H1 (cell line): ENCODE results near the gene CC2D2A. TPM values are rescaled to one million over a fixed set of nuclear protein-coding genes. Genes with fewer than 3 reads are reported as not detected.
A peak's percentile ranks its signal among the peaks of the same experiment; 100 is the strongest.

Experiments used
- CTCF ChIA-PET: fragments of 300-600 bp; sonication (Branson Sonifier 250); formaldehyde crosslinking; loops from one replicate; lab custom pipeline; 2021; ENCODE audit not compliant: partially characterized antibody; lab: Charles Lee
- POLR2A ChIA-PET: fragments of 300-600 bp; sonication (Branson Sonifier 250); formaldehyde crosslinking; loops from one replicate; lab custom pipeline; 2021; ENCODE audit warnings: inconsistent platforms; ENCODE audit not compliant: partially characterized antibody; lab: Charles Lee
- DNase-seq, 2 experiments: peaks; one replicate each; pipeline versions ENCODE4 v3.0.0 to v3.0.0-alpha.2; 2010 to 2022; ENCODE audit warnings: low spot score in 2 of 2, low read depth in 1 of 2, mixed read lengths in 1 of 2
- FAIRE-seq: peaks from 2 replicates; lab custom pipeline; 2011; peaks lifted over from hg19 to GRCh38; lab: Jason Lieb, UNC
- H2AFZ ChIP-seq: 2 replicates; pipeline ENCODE4 v1.8.1; 2012; ENCODE audit warnings: low read length, inconsistent platforms
- H2AK5ac ChIP-seq: 2 replicates; pipeline ENCODE4 v1.6.1; 2013; ENCODE audit warnings: low read depth, low read length
- H2BK120ac ChIP-seq: replicated peaks from 2 replicates; pipeline ENCODE3; 2013; ENCODE audit warnings: low read depth, low read length, inconsistent platforms
- H2BK12ac ChIP-seq: 2 replicates; pipeline ENCODE4 v1.6.1; 2013; ENCODE audit warnings: low read depth, low read length
- H2BK15ac ChIP-seq: 2 replicates; pipeline ENCODE4 v1.6.1; 2013; ENCODE audit warnings: low read length
- H2BK20ac ChIP-seq: 2 replicates; pipeline ENCODE4 v1.6.1; 2013; ENCODE audit warnings: low read length
- H2BK5ac ChIP-seq: 2 replicates; pipeline ENCODE4 v1.6.1; 2013; ENCODE audit warnings: low read depth, low read length
- H3K14ac ChIP-seq: 2 replicates; pipeline ENCODE4 v1.6.1; 2013; ENCODE audit warnings: inconsistent platforms; ENCODE audit not compliant: insufficient read length
- H3K18ac ChIP-seq: 2 replicates; pipeline ENCODE4 v1.6.1; 2013; ENCODE audit warnings: low read length; ENCODE audit errors: extremely low read depth
- H3K23ac ChIP-seq: 2 replicates; pipeline ENCODE4 v1.6.1; 2013; ENCODE audit warnings: inconsistent platforms; ENCODE audit not compliant: insufficient read length
- H3K23me2 ChIP-seq: 2 replicates; pipeline ENCODE4 v1.6.1; 2013; ENCODE audit warnings: low read depth, low read length
- H3K27ac ChIP-seq: 2 replicates; pipeline ENCODE4 v1.6.1; 2011; ENCODE audit warnings: low read depth, low read length, inconsistent platforms
- H3K27me3 ChIP-seq, 4 experiments: replicated peaks in 1 of 4; 1 replicate in 1 of 4; 2 replicates in 3 of 4; pipeline versions ENCODE4 v1.6.1 to v1.8.1; 2011 to 2013; ENCODE audit warnings: low read length in 3 of 4, mild to moderate bottlenecking in 3 of 4, inconsistent platforms in 2 of 4, mixed read lengths in 2 of 4, moderate library complexity in 1 of 4; ENCODE audit not compliant: control insufficient read depth in 3 of 4, insufficient read depth in 3 of 4; ENCODE audit errors: extremely low read depth in 1 of 4
- H3K36me3 ChIP-seq, 4 experiments: 2 replicates each; pipeline versions ENCODE4 v1.6.1 to v1.8.1; 2011 to 2013; ENCODE audit warnings: mild to moderate bottlenecking in 4 of 4, low read length in 3 of 4, moderate library complexity in 2 of 4, control low read depth in 1 of 4, inconsistent platforms in 1 of 4; ENCODE audit not compliant: insufficient read depth in 4 of 4, control insufficient read depth in 2 of 4
- H3K4ac ChIP-seq: replicated peaks from 2 replicates; pipeline ENCODE3; 2013; ENCODE audit warnings: low read length, low read depth, mixed read lengths, inconsistent platforms; ENCODE audit not compliant: insufficient read length
- H3K4me1 ChIP-seq, 4 experiments: replicated peaks in 1 of 4; 1 replicate in 1 of 4; 2 replicates in 3 of 4; pipeline versions ENCODE4 v1.6.1 to v1.8.1; 2011 to 2013; ENCODE audit warnings: low read length in 3 of 4, inconsistent platforms in 2 of 4, mixed read lengths in 1 of 4; ENCODE audit not compliant: insufficient read depth in 4 of 4, control insufficient read depth in 3 of 4
- H3K4me2 ChIP-seq, 2 experiments: 2 replicates each; pipeline versions ENCODE4 v1.6.1 to v1.8.1; 2011 to 2013; ENCODE audit warnings: low read depth in 2 of 2, low read length in 2 of 2, control low read depth in 1 of 2, inconsistent platforms in 1 of 2, mild to moderate bottlenecking in 1 of 2; ENCODE audit not compliant: insufficient read depth in 1 of 2
- H3K4me3 ChIP-seq, 4 experiments: fragments of 200-600, 300-600 bp in 1 of 4; sonication (generic), shearing (Covaris generic), sonication (Bioruptor Twin) in 1 of 4; 2 replicates each; pipeline versions ENCODE4 v1.5.1 to v1.8.1; 2011 to 2016; ENCODE audit warnings: low read length in 4 of 4, low read depth in 3 of 4, control low read depth in 2 of 4, inconsistent platforms in 2 of 4, mild to moderate bottlenecking in 2 of 4, mixed read lengths in 1 of 4, moderate library complexity in 1 of 4; ENCODE audit not compliant: insufficient read depth in 2 of 4; ENCODE audit errors: extremely low read depth in 1 of 4
- H3K56ac ChIP-seq: replicated peaks from 2 replicates; pipeline ENCODE3; 2013; ENCODE audit warnings: low read depth, mild to moderate bottlenecking, mixed read lengths, low read length, inconsistent platforms; ENCODE audit not compliant: insufficient read length
- H3K79me1 ChIP-seq: 2 replicates; pipeline ENCODE4 v1.6.1; 2013; ENCODE audit warnings: low read depth, low read length, control low read depth
- H3K79me2 ChIP-seq, 2 experiments: 2 replicates each; pipeline versions ENCODE4 v1.6.1 to v1.8.1; 2012 to 2013; ENCODE audit warnings: low read length in 2 of 2, mild to moderate bottlenecking in 2 of 2, inconsistent platforms in 1 of 2; ENCODE audit not compliant: insufficient read depth in 2 of 2, control insufficient read depth in 1 of 2
- H3K9ac ChIP-seq, 4 experiments: replicated peaks in 1 of 4; 1 replicate in 1 of 4; 2 replicates in 3 of 4; pipeline versions ENCODE4 v1.6.1 to v1.8.1; 2011 to 2013; ENCODE audit warnings: low read depth in 3 of 4, low read length in 3 of 4, control low read depth in 2 of 4, mild to moderate bottlenecking in 2 of 4, moderate library complexity in 2 of 4, inconsistent platforms in 1 of 4; ENCODE audit errors: extremely low read depth in 1 of 4
- H3K9me3 ChIP-seq, 2 experiments: 2 replicates each; pipeline versions ENCODE4 v1.6.1 to v1.8.1; 2012 to 2013; ENCODE audit warnings: mild to moderate bottlenecking in 2 of 2, moderate library complexity in 2 of 2, control low read depth in 1 of 2, inconsistent platforms in 1 of 2, low read depth in 1 of 2, low read length in 1 of 2, mixed read lengths in 1 of 2; ENCODE audit not compliant: insufficient read depth in 2 of 2
- H4K20me1 ChIP-seq, 2 experiments: replicated peaks in 1 of 2; 2 replicates each; pipeline versions ENCODE3 to v1.8.1; 2011 to 2013; ENCODE audit warnings: inconsistent platforms in 2 of 2, low read length in 2 of 2, mild to moderate bottlenecking in 1 of 2; ENCODE audit not compliant: insufficient read depth in 2 of 2, control insufficient read depth in 1 of 2
- H4K5ac ChIP-seq: 2 replicates; pipeline ENCODE4 v1.6.1; 2013; ENCODE audit warnings: low read length, low read depth, mixed read lengths, inconsistent platforms; ENCODE audit not compliant: insufficient read length
- H4K8ac ChIP-seq: 2 replicates; pipeline ENCODE4 v1.8.0; 2013; ENCODE audit warnings: mild to moderate bottlenecking, moderate library complexity, low read length, inconsistent platforms; ENCODE audit not compliant: insufficient read depth; ENCODE audit errors: extremely low read depth
- H4K91ac ChIP-seq: replicated peaks from 2 replicates; pipeline ENCODE3; 2013; ENCODE audit warnings: low read length, mixed read lengths, inconsistent platforms; ENCODE audit not compliant: insufficient read length
- ASH2L ChIP-seq: fragments of 200-600, 300-600 bp; sonication (generic); IDR thresholded peaks from one replicate; pipeline ENCODE4 v1.7.1; 2017; ENCODE audit warnings: low read length
- CBX8 ChIP-seq: fragments of 300-800, 300-1000 bp; sonication (generic); IDR thresholded peaks from 2 replicates; pipeline ENCODE4 v1.7.1; 2016; ENCODE audit warnings: low read depth, low read length, borderline replicate concordance
- CEBPB ChIP-seq: IDR thresholded peaks from 2 replicates; pipeline ENCODE4 v1.6.1; 2012; ENCODE audit warnings: low read depth, low read length
- CHD1 ChIP-seq: IDR thresholded peaks from 2 replicates; pipeline ENCODE4 v1.6.1; 2012; ENCODE audit warnings: low read depth, low read length, improper control_type of control experiment
- CREB1 ChIP-seq: IDR thresholded peaks from 2 replicates; pipeline ENCODE4 v1.6.1; 2012; ENCODE audit warnings: inconsistent platforms
- EGR1 ChIP-seq: IDR thresholded peaks from 2 replicates; pipeline ENCODE4 v1.6.1; 2011; ENCODE audit warnings: low read depth, low read length, borderline replicate concordance
- FOSL1 ChIP-seq: IDR thresholded peaks from 2 replicates; pipeline ENCODE4 v1.6.1; 2011; ENCODE audit warnings: mild to moderate bottlenecking, low read depth, low read length, moderate library complexity; ENCODE audit not compliant: insufficient read depth
- HDAC6 ChIP-seq: IDR thresholded peaks from one replicate; pipeline ENCODE4 v1.7.1; 2012; ENCODE audit warnings: low read depth, mild to moderate bottlenecking, inconsistent platforms, low read length, moderate library complexity
- KDM4A ChIP-seq: IDR thresholded peaks from one replicate; pipeline ENCODE4 v1.7.1; 2012; ENCODE audit warnings: low read depth, mild to moderate bottlenecking, moderate library complexity, low read length, inconsistent platforms; ENCODE audit not compliant: severe bottlenecking
- POLR2A ChIP-seq, 2 experiments: IDR thresholded peaks; 1 replicate in 1 of 2; 2 replicates in 1 of 2; pipeline ENCODE4 v1.6.1; 2011; ENCODE audit warnings: low read depth in 2 of 2, low read length in 2 of 2, mild to moderate bottlenecking in 2 of 2; ENCODE audit errors: control extremely low read depth in 1 of 2
- RAD21 ChIP-seq, 2 experiments: IDR thresholded peaks in 1 of 2; conservative IDR thresholded peaks in 1 of 2; 2 replicates each; pipeline ENCODE4 v1.6.1; 2011; ENCODE audit warnings: low read depth in 2 of 2, low read length in 2 of 2, improper control_type of control experiment in 1 of 2, inconsistent platforms in 1 of 2, mild to moderate bottlenecking in 1 of 2, moderate library complexity in 1 of 2
- RFX5 ChIP-seq: IDR thresholded peaks from 2 replicates; pipeline ENCODE4 v1.6.1; 2011; ENCODE audit warnings: low read depth, low read length, improper control_type of control experiment, borderline replicate concordance
- SAP30 ChIP-seq: fragments of 300-600 bp; sonication (generic); IDR thresholded peaks from 2 replicates; pipeline ENCODE4 v1.7.1; 2012; ENCODE audit warnings: low read length, moderate library complexity, mild to moderate bottlenecking, inconsistent platforms; ENCODE audit not compliant: insufficient read depth, insufficient replicate concordance
- SP1 ChIP-seq: IDR thresholded peaks from 2 replicates; pipeline ENCODE4 v1.6.1; 2011; ENCODE audit warnings: low read depth, low read length
- TEAD4 ChIP-seq: IDR thresholded peaks from 2 replicates; pipeline ENCODE4 v1.6.1; 2012; ENCODE audit warnings: low read depth, low read length, inconsistent platforms, mixed read lengths
- ZNF274 ChIP-seq: IDR thresholded peaks from 2 replicates; pipeline ENCODE4 v1.7.0; 2012; ENCODE audit warnings: low read length, borderline replicate concordance; ENCODE audit errors: extremely low read depth
- whole genome bisulfite sequencing, 2 experiments: shearing (Covaris generic) in 1 of 2; methylation state at CpG; one replicate each; pipeline versions ENCODE4 v1.1.6 to v1.1.7; 2013 to 2015; ENCODE audit warnings: low lambda C conversion rate in 2 of 2, mixed read lengths in 2 of 2, inconsistent platforms in 1 of 2, low coverage in 1 of 2, missing lambda C conversion rate in 1 of 2; ENCODE audit not compliant: insufficient replicate concordance in 2 of 2, insufficient coverage in 1 of 2, insufficient read length in 1 of 2; ENCODE audit errors: extremely low coverage in 1 of 2, missing lambda C conversion rate in 1 of 2; 5-methylcytosine and 5-hydroxymethylcytosine counted together
- polyA plus RNA-seq, 7 experiments: library from polyadenylated mRNA; depleted of rRNA in 3 of 7; stranded (reverse) in 5 of 7; unstranded in 2 of 7; fragments of >200 nt in 5 of 7; fragments of 200-250 nt in 2 of 7; gene quantifications; 1 replicate in 5 of 7; 2 replicates in 1 of 7; 4 replicates in 1 of 7; pipeline versions ENCODE4 v1.2.1 to v1.2.3, GENCODE V29; 2011 to 2013; ENCODE audit warnings: missing spikeins in 2 of 7, mixed read lengths in 2 of 7
- total RNA-seq: library from RNA; stranded (reverse); fragmentation: NEBNext Ultra II Directional; extraction: Animal tissue kit (Norgen Biotek cat#: 25700); gene quantifications from 2 replicates; pipeline ENCODE4 v1.2.1, GENCODE V29; 2021

The CC2D2A gene
- total and polyA plus RNA-seq, 2 of the 8 experiments (the other 6 are each of a cell fraction or from before 2014, with no cell fraction given): 11.0 to 12.2 TPM

DNA sequence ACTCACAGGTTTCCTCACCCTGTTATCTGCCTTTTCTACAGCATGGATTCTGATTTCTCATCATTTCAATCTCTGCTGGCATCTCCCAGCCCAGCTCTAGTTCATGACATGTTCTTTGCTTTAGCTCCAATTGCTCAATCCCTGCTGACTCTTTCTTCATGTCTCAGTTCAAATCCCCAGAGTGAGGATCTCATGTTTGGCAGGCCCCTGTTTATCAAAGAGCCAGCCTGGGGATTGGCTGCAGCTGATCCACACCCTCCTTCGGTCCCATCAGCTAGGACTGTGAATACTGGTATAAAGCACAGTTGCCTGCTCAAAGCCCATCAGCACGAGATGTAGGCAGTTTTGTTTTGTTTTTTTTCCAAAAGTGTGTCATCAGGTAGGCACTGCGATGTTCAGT, 14.4 kb upstream of the CC2D2A start:
- no peak overlapping the region for H2BK15ac ChIP-seq
- TF ChIP-seq RAD21 (IDR thresholded peaks at IDR 0.05 in 1 of 2, conservative IDR thresholded peaks at IDR 0.05 in 1 of 2; ENCODE audit: low read depth in 2 of 2, low read length in 2 of 2) (no peak), RFX5 (no peak), POLR2A (IDR thresholded peaks at IDR 0.05; ENCODE audit: control extremely low read depth in 1 of 2, low read depth in 2 of 2, low read length in 2 of 2) (no peak), TEAD4 (no peak), ASH2L (no peak), HDAC6 (no peak), CHD1 (no peak), CEBPB (no peak), SP1 (no peak), SAP30 (no peak), CREB1 (no peak), ZNF274 (no peak), CBX8 (no peak), FOSL1 (no peak), KDM4A (no peak), EGR1 (no peak)

More for the DNA sequence above, 14.4 kb upstream of the CC2D2A start:
- no peak overlapping the region for H3K4ac ChIP-seq
- no peaks in the 10 kb centered on the region for H3K9me3 ChIP-seq
- no peaks in the 10 kb centered on the region for H3K79me2 ChIP-seq
- no peak overlapping the region for H2AK5ac ChIP-seq
- no peaks in the 10 kb centered on the region for H3K4me1 ChIP-seq
- no peak overlapping the region for H2BK5ac ChIP-seq
- no peak overlapping the region for H3K27ac ChIP-seq
- H2BK20ac ChIP-seq: no peak overlapping the region
- no peaks in the 10 kb centered on the region for H4K20me1 ChIP-seq
- H3K4me3 ChIP-seq: no peak overlapping the region
- H4K91ac ChIP-seq: no peak overlapping the region
- no peaks in the 10 kb centered on the region for H3K79me1 ChIP-seq
- H2BK120ac ChIP-seq: no peak overlapping the region
- H3K56ac ChIP-seq: no peak overlapping the region
- DNase-seq: no peak
- 0 out of 2 replicates have a peak overlapping the region, but pooled peaks have one; percentile 50 for H2AFZ ChIP-seq
- H3K36me3 ChIP-seq: no peaks in the 10 kb centered on the region; a peak in 1 of 8 replicates
- no peak overlapping the region for H2BK12ac ChIP-seq
- no peak overlapping the region for H3K4me2 ChIP-seq
- no peak overlapping the region for H4K8ac ChIP-seq
- no peak overlapping the region for H3K18ac ChIP-seq
- ChIA-PET POLR2A (no interaction called here), CTCF (interaction anchor here (1.0 to 6.6 kb wide), 6 partner anchors 16 to 224 kb away, joined by 3 to 72 read pairs (median 26); partner anchors contain the start of gene CC2D2A)
- FAIRE-seq: no peak
- WGBS, 2 experiments: 94% methylated on average over 3 of the region's 3 CpGs; no CpG with 5 or more reads in 1 of the 2 experiments
- H3K14ac ChIP-seq: no peak overlapping the region
- no peak overlapping the region for H3K23ac ChIP-seq
- no peak overlapping the region for H3K9ac ChIP-seq
- H4K5ac ChIP-seq: no peak overlapping the region
- no peaks in the 10 kb centered on the region for H3K23me2 ChIP-seq
- no peaks in the 10 kb centered on the region for H3K27me3 ChIP-seq
